Measurements from ENCODE around the gene PLEKHM1.
A peak's percentile ranks its signal among the peaks of the same experiment; 100 is the strongest.
"Not testable (repeated sequence)": the region's sequence is repeated elsewhere in the genome, so short reads cannot be mapped to it uniquely, and the experiment has no call there.

The PLEKHM1 gene

DNA sequence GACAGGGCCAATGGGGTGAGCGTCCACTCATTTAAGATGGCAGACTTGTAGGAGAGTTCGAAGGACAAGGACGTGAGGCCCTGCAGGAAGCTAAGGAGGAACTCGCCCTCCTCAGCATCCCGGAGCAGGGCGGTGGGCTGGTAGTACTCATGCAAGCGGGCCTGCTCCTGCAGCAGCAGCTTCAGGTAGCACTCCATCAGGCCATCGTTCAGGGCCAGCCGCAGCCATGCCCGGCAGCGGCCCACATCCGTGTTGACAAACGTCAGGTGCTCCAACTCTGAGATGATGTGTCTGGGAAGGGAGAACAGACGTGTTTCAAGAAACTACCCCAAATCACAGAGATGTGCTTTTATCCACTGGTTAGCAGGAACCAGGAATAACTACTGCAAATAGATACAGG, 15.1 kb downstream of the PLEKHM1 start:
- in situ Hi-C loops (cut with MboI; ENCODE audit: low pct_unique_long_range_greater_than_20kb, low sequenced_read_pairs, unreplicated experiment); DNase-seq (ENCODE audit: low spot score): not testable (repeated sequence)

DNA sequence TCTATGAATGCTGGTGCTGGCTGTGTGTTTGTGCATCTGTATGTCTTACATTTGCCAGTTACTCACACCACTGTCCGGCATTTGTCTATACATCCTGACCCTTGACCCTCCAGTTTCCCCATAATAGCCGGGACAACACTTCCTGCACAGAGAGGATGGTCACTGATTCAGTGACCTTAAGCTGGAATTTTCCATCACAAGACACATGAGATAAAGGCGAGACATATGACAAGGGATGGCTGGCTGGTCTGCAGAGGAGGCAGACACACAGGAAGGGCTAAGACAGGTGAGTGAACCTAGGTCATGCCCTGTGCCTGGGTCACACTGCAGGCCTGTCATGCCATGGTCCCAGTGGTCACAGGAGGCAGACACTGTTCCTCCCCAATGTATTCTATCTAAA, 18.3 kb downstream of the PLEKHM1 start:
- in situ Hi-C loops (cut with MboI; ENCODE audit: low pct_unique_long_range_greater_than_20kb, low sequenced_read_pairs, unreplicated experiment); DNase-seq (ENCODE audit: low spot score): not testable (repeated sequence)

DNA sequence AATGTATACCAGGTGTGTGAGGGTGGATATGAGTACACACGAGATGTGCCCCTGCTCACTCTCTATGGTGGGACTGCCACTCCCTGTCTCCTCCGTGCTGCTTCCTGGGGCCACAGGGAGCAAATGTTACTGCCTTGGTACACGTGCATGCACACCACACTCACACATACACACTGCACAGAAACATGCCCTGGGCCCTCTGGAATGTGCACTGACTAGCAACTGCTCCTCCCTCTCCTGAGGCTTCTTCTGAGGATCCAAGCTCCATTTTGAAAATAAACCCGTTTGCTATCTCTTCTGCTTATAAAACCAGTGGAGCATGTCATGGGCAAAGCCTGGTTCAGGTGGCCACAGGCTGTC, 21.3 kb downstream of the PLEKHM1 start:
- in situ Hi-C loops (cut with MboI; ENCODE audit: low pct_unique_long_range_greater_than_20kb, low sequenced_read_pairs, unreplicated experiment); DNase-seq (ENCODE audit: low spot score): not testable (repeated sequence)

DNA sequence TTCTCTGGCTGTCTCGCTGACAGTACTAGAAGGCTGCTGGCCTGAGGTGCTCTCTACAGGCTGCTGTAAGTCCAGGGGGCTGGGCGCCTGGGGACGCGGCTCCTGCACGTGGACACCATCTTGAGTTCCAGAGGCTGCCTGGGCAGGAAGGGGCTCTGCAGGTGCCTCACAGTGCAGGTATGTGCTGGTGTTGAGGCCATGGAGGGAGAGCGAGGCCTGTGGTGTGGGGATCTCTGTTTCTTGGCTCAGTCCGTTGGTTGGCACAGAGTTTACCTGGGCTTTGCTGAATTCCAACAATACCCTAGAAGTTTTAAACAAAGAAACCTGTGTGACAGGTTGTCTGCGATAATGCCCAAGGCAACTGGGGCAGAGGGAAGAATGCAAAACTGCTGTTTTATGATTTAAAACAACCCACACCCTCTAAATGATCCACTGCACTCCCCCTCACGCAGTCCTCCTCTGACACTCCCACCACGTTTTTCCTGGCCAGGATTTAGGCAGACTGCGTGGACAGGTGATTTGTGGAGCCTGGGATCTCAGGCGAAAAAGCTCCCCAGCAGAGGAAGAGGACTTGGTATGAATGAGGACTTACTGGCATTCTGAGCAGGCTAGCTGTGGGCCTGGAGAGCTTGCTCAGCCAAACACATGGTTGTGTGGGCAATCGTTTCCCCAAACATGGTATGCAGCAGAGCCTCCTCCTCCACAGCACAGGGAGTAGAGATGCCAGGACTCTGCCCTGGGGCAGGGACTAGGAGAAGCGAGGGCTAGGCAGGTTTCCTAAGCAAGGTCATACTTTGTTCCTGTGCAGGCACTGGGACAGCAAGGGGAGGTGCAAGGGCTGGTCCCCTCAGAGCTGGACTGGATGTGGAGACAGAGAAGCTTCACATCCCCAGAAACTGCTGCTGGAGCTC, 22.0 kb downstream of the PLEKHM1 start:
- DNase-seq (ENCODE audit: low spot score); in situ Hi-C loops (cut with MboI; ENCODE audit: low pct_unique_long_range_greater_than_20kb, low sequenced_read_pairs, unreplicated experiment): not testable (repeated sequence)

DNA sequence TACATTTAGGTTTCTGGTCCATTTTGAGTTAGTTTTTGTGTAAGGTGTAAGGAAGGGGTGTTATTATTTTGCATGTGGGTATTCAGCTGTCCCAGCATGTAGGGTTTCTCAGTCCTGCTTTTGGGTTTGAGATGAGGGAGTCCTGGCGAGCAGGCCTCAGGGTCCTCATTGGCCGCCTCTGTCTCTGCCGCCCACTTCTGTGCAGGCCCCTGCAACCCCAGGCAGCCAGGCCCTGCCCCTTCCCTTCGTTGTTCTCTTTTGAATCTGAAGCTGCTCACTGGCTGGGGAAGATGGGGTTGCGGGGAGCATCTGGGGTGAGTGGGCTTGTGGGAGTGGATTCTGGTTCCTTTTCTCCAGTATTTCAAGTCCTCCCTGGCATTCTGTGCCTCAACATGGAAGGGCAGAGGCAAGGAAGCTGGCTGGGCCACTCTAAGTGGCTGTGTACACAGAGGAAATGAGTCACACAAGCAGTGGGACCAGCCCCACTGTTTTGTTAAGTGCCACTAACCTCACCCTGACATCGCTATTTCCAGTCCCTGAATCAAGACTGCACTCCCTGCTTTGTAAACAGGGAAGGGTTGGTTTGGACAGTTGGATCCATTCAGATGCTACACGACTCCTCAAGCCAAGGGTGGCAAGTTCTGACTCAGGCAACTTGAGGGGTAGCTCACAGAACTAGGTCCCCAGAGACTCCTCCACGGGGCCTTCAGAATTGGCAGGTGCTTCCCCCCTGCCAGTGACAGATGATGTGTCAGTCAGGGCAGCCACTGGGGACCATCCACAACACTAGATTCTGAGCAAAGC, 28.8 kb downstream of the PLEKHM1 start:
- in situ Hi-C loops (cut with MboI; ENCODE audit: low pct_unique_long_range_greater_than_20kb, low sequenced_read_pairs, unreplicated experiment), result not testable (repeated sequence)
- peak; percentile 39 for DNase-seq (ENCODE audit: low spot score)

DNA sequence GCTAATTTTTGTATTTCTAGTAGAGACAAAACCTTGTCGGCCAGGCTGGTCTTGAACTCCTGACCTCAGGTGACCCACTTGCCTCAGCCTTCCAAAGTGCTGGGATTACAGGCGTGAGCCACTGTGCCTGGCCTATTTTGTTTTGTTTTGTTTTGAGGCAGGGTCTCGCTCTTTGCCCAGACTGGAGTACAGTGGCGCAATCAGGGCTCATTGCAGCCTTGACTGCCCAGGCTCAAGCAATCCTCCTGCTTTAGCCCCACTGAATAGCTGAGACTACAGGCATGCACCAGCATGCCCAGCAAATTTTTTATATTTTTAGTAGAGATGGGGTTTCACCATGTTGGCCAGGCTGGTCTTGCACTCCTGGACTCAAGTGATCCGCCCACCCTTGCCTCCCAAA, 30.1 kb downstream of the PLEKHM1 start:
- DNase-seq (ENCODE audit: low spot score); in situ Hi-C loops (cut with MboI; ENCODE audit: low pct_unique_long_range_greater_than_20kb, low sequenced_read_pairs, unreplicated experiment): not testable (repeated sequence)

DNA sequence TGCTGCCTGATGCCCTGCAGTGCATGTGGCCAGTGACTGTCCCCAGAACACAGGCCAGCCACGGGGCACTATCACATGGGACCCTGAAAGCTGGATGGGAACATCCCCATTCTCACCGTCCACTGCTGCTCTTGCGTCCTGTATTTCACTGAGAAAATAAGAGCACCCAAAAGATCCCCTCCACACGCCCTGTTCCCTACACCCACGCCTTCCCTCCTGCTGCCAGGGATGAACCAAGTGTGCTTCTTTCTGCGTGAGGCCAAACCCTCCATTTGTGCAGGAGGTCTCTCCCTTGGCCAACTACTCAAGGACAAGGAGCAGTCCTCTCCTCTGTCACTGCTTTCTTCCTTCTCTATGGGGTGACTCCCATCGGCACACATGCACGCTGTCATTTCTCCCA, 36.2 kb downstream of the PLEKHM1 start:
- DNase-seq (ENCODE audit: low spot score); in situ Hi-C loops (cut with MboI; ENCODE audit: low pct_unique_long_range_greater_than_20kb, low sequenced_read_pairs, unreplicated experiment): not testable (repeated sequence)

DNA sequence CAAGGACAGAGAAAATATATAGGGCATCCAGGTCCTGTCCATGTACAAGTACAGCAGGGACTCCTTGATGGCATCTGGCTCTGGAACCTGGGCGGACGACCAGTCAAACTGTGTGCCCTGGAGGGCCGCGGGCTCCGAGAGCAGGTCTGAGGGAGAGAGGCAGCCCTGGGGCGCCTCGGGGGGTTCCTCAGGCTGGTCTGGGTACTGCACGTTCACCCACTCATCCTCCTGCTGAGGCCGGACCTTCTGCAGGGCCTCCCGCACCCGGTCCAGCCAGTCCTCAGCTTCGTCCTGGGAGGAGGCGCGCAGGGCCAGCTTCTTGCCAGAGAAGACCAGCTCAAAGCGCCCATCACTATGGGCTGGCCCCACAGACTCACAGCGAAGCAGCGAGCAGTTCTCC, 36.8 kb downstream of the PLEKHM1 start:
- in situ Hi-C loops (cut with MboI; ENCODE audit: low pct_unique_long_range_greater_than_20kb, low sequenced_read_pairs, unreplicated experiment); DNase-seq (ENCODE audit: low spot score): not testable (repeated sequence)

DNA sequence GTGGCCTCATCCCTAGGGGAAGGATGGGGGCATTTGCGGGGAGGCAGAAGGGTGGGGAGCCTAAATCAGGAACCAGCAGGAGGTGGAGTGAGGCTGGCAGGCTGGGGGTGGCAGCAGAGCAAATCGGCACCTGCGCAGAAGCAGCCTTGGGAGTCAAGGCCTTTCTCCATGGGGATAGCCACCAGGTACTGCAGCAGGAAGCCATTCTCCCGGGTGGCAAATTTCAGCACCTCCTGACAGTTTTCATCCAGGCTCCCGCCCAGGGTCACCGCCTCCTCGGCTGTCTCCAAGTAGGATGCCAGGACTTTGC, 37.3 kb downstream of the PLEKHM1 start:
- in situ Hi-C loops (cut with MboI; ENCODE audit: low pct_unique_long_range_greater_than_20kb, low sequenced_read_pairs, unreplicated experiment); DNase-seq (ENCODE audit: low spot score): not testable (repeated sequence)

DNA sequence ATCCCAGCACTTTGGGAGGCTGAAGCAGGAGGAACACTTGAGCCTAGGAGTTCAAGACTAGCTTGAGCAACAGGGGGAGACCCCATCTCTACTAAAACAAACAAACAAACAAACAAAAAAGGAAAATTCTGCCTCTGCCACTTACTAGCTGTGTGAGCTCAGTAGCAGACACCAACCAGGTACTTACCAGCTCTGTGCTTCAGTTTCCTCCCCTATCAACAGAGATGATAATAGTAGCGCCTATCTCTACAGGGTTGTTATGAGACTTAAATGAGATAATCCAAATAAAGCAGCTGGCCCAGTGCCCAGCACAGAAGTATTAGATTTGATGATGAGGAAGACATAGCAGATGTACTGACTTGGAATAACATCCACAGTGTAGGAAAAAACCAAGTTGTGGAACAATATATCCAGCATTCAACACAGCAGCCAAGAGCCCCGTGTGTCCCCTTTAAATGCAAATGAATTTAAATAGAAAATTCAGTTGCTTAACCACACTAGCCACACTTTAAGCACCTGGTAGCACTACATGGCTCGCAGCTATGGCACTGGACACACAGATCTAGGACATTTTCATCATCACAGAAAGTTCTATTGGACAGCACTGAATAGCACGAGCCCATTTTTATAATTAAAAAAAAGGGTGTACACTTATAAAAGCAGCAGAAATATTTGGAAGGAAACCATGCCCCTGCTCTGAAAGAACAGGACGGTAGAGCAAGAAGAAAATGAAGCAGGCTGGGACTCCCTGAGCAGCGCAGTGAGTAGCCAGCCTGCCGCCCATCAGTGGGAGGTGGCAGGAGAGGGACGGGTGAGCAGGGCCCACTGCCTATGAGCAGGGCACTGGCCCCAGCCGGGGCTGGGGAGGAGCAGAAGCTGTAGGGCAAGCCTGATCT, 37.9 kb downstream of the PLEKHM1 start:
- in situ Hi-C loops (cut with MboI; ENCODE audit: low pct_unique_long_range_greater_than_20kb, low sequenced_read_pairs, unreplicated experiment); DNase-seq (ENCODE audit: low spot score): not testable (repeated sequence)

DNA sequence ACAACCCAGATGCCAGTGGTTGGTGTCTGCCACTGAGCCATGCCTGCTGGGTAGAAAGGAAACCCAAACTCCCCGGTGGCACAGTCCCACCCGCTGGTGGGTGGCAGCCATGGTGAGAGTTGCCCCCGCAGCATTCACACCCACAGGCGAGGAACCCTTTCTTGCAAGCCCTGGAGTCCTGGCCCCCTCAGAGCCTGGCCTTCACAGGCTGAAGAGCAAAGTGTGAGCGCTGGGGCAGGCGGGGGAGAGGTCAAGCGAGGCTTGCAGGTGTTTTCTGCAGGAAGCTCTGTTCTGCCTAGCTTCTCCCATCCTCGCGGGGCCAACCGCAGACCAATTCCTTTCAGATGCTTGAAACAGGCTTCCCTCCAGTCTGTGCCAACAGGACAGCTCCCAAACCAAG, 38.9 kb downstream of the PLEKHM1 start:
- in situ Hi-C loops (cut with MboI; ENCODE audit: low pct_unique_long_range_greater_than_20kb, low sequenced_read_pairs, unreplicated experiment), result not testable (repeated sequence)

DNA sequence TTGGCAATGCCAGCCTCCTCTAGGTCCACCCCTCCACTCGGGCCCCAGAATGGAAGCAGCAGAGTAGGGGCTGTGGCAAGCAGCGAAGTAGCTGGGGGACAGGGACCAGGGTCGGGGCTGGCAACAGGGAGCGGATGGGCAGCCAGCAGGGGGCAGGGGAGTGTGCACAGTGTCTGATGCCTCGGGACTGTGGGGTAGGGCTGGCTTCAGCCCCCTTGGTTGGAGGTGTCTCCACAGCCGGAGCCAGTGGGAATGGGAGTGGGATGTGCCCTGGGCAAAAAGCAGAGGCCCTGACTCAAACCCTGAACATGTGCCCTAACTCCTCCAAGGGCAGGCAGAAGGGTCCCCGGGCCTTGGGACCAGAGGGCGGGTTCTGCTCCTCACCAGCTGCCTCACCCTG, 39.4 kb downstream of the PLEKHM1 start:
- TF ChIP-seq, protein P1, sequence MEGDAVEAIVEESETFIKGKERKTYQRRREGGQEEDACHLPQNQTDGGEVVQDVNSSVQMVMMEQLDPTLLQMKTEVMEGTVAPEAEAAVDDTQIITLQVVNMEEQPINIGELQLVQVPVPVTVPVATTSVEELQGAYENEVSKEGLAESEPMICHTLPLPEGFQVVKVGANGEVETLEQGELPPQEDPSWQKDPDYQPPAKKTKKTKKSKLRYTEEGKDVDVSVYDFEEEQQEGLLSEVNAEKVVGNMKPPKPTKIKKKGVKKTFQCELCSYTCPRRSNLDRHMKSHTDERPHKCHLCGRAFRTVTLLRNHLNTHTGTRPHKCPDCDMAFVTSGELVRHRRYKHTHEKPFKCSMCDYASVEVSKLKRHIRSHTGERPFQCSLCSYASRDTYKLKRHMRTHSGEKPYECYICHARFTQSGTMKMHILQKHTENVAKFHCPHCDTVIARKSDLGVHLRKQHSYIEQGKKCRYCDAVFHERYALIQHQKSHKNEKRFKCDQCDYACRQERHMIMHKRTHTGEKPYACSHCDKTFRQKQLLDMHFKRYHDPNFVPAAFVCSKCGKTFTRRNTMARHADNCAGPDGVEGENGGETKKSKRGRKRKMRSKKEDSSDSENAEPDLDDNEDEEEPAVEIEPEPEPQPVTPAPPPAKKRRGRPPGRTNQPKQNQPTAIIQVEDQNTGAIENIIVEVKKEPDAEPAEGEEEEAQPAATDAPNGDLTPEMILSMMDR (IDR thresholded peaks at IDR 0.05; ENCODE audit: extremely low read depth, insufficient read depth, missing control alignments), result peak; percentile 33
- DNase-seq (ENCODE audit: low spot score), result no peak
- in situ Hi-C loops (cut with MboI; ENCODE audit: low pct_unique_long_range_greater_than_20kb, low sequenced_read_pairs, unreplicated experiment), result no loop called here

More for the DNA sequence above, 38.9 kb downstream of the PLEKHM1 start:
- not testable (repeated sequence) for DNase-seq (ENCODE audit: low spot score)

DNA sequence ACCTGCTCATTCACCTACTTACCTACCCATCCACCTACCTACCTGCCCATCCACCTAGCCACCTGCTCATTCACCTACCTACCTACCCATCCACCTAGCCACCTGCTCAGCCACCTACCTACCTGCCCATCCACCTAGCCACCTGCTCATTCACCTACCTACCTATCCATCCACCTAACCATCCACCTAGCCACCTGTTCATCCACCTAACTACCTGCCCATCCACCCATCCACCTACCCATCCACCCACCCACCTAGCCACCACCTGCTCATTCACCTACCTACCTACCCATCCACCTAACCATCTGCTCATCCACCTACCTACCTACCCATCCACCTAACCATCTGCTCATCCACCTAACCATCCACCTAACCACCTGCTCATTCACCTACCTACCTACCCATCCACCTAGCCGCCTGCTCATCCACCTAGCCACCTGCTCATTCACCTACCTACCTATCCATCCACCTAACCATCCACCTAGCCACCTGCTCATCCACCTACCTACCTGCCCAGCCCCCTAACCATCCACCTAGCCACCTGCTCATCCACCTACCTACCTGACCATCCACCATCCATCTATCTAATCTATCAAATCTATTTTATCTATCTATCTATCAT, 40.7 kb downstream of the PLEKHM1 start:
- DNase-seq (ENCODE audit: low spot score); in situ Hi-C loops (cut with MboI; ENCODE audit: low pct_unique_long_range_greater_than_20kb, low sequenced_read_pairs, unreplicated experiment): not testable (repeated sequence)

DNA sequence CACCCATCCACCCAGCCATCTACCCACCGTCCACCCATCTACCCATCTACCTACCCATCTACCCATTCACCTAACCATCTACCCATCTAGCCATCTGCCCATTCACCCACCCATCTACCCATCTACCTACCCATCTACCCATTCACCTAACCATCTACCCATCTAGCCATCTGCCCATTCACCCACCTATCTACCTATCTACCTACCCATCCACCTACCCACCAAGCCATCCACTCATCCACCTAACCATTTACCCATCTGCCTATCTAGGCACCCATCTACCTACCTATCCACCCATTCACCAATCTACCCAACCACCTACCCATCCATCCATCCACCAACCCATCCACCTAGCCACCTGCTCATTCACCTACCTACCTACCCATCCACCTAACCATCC, 41.3 kb downstream of the PLEKHM1 start:
- in situ Hi-C loops (cut with MboI; ENCODE audit: low pct_unique_long_range_greater_than_20kb, low sequenced_read_pairs, unreplicated experiment); DNase-seq (ENCODE audit: low spot score): not testable (repeated sequence)

DNA sequence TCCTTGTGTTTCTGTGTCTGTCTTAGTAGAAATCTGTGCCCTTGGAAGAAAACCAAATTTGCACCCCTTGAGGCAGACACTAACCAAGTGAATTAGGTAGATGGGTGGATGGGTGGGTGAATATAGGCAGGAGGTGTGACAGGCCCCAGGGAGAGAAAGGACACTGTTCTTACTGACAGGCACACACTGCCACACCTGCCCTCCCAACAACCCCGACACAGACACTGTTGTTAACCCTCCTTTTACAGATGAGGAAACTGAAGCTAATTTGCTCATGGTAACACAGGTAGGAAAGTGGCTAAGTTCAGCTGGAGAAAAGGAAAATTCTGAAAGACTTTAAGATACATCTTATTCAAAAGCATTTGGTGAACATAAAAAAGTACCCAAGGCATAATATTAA, 42.0 kb downstream of the PLEKHM1 start:
- in situ Hi-C loops (cut with MboI; ENCODE audit: low pct_unique_long_range_greater_than_20kb, low sequenced_read_pairs, unreplicated experiment); DNase-seq (ENCODE audit: low spot score): not testable (repeated sequence)

DNA sequence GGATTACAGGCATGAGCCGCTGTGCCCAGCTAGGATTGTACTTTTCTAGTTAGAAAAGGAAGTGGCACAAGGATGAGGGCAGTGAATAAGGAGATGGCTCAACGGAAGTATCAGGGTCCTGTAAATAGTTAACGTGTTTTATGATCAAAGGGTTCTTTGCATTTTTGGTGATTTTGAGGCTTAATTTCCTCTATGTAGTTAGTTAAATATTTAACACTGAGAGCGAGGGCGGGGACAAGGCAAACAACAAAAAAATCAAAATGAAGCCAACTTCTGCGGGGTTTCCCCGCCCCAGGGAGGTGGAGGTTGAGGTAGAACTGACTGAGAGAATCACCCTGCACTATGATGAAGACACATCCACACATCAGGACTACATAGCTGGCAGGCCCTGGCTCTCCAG, 42.5 kb downstream of the PLEKHM1 start:
- in situ Hi-C loops (cut with MboI; ENCODE audit: low pct_unique_long_range_greater_than_20kb, low sequenced_read_pairs, unreplicated experiment); DNase-seq (ENCODE audit: low spot score): not testable (repeated sequence)
